Measurements from ENCODE around the gene ATP6V0E1.
"Not testable (repeated sequence)": the region's sequence is repeated elsewhere in the genome, so short reads cannot be mapped to it uniquely, and the experiment has no call there.

Gene ATP6V0E1

DNA sequence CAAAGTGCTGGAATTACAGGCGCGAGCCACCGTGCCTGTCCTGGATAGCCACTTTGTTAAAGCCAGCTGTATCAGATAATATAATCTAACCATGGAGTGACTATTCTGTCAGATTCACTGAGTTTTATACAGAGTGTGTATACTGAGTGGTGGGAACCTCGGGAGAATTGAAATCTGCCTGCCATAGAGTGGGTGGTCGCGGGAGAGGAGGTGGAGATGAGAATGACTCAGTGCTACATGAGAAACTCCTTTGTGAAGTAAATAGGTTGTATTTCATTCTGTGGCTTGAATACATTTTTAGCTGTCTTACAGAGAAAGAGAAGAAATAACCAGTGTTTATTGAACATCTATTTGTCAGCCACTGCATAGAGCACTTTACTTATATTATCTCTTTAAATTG lies 26.4 kb downstream of the ATP6V0E1 start:
- no peak for DNase-seq

DNA sequence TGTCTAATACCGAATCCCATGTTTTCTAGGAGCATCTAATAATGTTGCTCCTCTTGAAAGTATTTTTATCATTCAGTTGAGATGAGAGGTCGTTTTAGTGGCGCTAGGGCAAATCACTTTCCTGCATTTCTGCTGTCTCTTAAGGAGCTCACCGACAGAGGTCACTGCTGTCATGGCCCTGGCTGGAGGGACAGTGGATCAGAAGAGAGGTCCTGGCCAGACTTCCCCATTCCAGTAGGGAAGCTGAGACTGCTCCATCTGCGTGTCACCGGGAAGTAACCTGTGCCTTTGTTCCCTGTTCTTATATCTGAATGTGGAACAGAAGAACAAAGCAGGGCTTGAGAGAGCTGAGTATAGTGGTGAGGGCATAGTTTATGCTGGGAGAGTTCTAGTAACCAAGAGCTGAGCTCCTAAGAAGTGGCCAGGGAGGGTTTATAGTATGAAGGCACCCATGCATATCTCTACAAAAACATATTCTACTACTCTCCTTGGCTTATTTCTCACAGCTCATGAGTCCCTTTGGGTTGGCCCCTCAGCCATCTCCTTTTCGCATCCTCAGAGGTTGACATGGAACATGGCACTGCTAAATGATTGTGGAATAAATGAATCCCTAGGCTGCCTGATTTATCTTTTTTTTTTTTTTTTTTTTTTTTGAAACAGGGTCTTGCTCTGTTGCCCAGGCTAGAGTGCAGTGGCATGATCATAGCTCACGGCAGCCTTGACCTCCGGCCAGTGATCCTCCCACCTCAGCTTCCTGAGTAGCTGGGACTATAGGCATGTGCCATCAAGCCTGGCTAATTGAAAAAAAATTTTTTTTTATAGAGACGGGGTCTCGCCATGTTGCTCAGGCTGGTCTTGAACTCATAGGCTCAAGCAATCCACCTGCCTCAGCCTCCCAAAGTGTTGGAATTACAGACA lies 27.2 kb downstream of the ATP6V0E1 start:
- no peak for DNase-seq

DNA sequence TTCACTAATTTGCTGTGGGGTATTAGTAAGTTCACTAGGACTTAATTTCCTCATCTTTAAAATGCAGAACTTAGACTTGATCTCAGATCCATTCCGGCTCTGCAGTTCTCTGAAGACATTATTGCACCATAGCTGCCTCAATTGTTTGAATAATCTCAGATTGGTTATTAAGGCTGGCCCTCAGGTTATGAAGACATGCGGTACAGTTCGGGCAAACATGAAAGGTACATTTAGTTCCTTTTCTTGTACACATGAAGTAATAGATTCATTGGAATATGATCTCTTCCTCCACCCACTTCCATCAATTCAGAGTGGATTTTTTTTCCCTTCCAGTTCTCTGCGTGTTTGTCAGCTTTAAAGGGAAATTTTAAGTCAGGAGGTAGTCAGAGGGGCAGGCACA lies 28.0 kb downstream of the ATP6V0E1 start:
- DNase-seq, result no peak

DNA sequence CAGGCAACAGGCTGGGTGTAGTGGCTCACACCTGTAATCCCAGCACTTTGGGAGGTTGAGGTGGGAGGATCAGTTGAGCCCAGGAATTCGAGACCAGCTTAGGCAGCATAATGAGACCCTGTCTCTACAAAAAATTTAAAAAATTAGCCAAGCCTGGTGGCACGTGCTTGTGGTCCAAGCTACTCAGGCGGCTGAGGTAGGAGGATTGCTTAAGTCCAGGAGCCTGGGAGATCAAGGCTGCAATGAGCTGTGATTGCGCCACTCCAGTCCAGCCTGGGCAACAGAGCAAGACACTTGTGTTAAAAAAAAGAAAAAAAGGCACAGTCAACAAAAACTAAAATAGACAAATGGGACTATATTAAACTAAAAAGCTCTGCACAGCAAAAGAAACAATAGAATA lies 29.3 kb downstream of the ATP6V0E1 start:
- no peak for DNase-seq

DNA sequence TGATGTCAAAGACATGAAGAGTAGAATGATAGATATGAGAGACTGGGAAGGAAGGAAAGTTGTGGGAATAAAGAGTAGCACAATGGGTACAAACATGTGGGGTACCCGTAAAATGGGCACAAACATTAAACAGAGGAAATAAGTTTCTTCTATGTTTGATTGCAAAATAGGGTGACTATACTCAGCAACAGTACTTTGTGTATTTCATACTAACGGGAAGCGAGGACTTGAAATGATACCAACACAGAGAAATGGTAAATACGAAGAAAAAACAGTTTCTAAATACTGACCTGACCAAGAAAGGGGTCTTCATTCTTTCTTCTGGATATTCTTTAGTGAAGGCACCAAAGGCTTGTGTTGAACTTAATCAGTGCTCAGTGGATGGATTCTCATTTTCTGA lies 31.1 kb downstream of the ATP6V0E1 start:
- DNase-seq, result no peak

DNA sequence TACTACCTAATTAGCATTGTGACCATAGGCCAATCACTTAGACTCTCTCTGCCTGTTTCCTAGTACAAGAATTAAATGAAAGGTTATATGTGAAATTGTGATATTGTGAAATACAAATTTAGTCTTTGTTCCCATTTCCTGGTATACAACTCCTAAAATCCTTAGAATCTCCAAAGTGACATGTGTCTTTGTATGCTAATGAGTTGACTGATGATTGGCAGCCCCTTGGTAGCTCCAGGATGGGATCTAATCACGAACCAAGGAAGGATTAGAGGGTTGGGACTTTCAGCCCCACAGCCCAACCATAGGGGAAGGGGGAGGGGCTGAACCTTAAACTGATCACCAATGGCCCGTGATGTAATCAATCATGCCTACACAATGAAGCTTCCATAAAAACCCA lies 31.6 kb downstream of the ATP6V0E1 start:
- DNase-seq, result no peak

DNA sequence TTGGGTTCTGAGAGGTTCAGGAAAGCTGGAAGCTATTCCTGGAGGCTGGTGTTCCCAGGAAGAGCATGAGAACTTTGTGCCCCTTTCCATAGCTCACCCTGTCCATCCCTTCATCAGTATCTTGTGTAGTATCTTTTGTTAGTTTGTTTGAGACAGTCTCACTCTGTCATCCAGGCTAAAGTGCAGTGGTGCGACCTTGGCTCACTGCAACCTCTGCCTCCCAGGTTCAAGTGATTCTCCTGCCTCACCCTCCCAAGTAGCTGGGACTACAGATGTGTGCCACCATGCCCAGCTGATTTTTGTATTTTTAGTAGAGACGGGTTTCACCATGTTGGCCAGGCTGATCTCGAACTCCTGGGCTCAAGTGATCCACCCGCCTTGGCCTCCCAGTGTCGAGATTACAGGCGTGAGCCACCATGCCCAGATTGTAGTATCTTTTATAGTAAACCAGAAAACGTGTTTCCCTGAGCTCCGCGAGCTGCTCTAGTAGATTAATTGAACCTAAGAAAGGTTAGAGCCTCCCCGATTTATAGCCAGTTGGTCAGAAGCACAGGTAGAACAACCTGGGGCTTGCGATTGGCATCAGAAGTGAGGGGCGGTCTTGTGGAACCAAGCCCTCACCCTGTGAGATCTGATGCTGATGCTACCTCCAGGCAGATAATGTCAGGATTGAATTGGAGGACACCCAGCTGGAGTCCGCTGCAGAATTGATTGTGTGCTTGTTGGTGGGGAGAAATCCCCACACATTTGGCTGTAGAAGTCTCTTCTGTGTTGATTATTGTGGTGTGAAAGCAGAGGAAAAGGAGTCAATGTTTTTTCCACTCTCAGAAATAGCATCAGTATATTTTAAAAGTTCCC lies 32.3 kb downstream of the ATP6V0E1 start:
- DNase-seq, result peak; percentile 15

DNA sequence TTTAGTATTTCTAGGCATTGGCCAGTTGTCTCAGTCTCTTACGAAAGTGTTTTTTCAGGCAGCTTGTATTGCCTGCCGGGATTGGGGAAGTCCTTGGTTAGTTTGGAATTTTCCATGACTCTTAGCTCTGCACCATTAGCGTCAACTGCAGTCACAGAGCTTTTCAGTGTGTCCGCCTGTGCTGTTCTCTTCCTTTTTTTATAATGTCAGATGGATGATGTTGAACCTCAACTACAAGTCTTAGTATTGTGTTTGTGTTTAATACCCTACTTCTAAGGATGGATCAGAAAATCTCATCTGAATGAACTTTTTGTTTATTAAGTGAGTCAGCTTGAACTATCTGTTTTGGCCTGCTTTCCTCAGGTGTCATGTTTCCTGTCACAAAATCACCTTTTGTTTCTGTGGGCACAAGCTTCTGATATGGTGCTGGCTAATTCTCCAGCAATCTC lies 33.1 kb downstream of the ATP6V0E1 start:
- peak; percentile 7 for DNase-seq

DNA sequence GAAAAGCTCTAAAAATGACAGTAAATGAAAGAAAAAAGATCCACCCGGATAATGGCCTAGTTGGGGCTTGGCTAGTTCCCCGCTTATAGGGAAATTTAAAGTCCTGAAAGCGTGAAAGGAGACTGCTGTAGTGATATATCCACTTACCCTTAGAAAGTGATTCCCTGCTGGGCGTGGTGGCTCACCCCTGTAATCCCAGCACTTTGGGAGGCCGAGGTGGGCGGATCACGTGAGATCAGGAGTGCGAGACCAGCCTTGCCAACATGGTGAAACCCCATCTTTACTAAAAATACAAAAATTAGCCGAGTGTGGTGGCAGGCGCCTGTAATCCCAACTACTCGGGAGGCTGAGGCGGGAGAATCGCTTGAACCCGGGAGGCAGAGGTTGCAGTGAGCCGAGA lies 33.5 kb downstream of the ATP6V0E1 start:
- peak; percentile 9 for DNase-seq

DNA sequence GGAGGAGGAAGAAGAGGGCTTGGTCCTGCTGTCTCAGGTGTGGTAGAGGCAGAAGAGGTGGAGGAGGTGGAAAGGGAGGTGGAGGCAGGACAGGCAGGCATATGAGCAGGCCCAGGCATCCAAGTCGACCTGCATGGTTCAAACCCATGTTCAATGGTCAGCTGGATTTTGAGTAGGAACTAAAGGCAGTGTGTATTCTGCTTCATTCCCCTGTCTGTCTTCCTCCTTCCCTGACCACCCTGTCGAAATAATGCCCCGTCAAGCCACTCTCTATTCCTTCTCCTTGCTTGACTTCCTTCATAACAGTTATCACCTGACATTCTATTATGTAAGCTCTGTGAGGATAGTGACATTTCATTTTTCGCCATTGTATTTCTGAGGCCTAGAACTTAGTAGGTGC lies 34.8 kb downstream of the ATP6V0E1 start:
- peak; percentile 19 for DNase-seq

DNA sequence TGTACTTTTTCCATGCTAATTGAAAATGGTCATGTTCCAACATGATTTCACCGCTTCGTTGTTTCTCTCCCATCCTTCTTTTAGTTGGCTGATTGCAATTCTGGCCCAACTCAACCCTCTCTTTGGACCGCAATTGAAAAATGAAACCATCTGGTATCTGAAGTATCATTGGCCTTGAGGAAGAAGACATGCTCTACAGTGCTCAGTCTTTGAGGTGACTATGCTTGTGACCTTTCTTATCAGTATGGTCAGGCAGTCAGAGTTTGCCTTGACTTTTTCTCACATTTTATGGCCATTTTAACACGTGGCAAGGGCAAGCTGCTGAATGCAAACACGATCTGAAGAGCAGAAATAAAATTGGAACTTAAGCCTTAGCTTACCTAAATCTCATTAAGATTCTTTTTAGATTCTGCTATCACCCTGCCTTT lies 36.6 kb downstream of the ATP6V0E1 start:
- no peak for DNase-seq

DNA sequence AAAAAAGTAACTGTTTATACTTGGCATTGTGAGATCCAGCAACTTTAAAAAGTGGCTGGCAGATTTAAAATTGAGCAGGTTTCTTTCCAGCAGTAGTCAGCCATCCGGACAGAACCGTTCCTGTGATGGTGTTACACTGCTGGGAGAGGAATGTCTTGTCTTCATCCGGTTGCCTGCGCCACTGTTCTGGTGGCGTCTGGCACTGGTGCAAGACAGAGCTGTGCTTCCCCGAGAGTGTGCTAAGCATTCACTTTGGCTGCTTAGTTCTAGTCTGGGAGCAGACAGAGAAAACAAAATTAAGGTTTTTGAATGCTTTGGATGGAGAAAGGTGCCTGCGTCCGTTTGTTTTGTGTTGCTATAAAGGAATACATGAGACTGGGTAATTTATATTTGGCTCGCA lies 37.1 kb downstream of the ATP6V0E1 start:
- peak; percentile 43 for DNase-seq

DNA sequence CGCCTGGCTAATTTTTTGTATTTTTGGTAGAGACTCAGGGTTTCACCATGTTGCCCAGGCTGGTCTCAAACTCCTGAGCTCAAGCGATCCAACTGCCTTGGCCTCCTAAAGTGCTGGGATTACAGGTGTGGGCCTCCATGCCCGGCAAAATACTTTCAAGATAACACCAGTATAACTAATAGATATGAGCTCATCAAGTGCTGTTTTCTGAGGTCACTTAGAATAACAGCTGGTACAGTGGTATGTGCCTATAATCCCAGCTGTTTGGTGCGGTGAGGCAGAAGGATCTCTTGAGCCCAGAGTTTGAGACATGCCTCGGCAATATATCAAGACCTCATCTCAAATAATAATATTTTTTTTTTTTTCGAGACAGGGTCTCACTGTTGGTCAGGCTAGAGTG lies 42.1 kb downstream of the ATP6V0E1 start:
- DNase-seq, result no peak

DNA sequence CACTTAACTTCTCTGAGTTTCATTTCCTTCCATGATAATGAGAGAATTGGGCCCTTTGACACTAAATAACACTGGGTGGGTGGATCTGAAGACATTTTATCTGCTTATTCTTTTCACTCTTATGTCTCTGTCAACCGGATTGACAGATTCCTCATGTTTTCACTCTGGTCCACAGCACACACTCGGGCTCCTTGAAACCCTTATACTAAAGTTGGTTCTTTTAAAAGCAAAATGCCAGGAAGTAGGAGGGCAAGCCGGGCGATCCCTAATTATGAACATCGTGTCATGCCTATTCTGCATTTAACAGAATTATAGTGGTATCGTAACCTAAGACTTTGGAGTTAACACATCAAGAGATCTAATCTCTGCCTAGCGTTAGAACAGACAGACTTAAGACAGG lies 44.3 kb downstream of the ATP6V0E1 start:
- DNase-seq, result no peak

DNA sequence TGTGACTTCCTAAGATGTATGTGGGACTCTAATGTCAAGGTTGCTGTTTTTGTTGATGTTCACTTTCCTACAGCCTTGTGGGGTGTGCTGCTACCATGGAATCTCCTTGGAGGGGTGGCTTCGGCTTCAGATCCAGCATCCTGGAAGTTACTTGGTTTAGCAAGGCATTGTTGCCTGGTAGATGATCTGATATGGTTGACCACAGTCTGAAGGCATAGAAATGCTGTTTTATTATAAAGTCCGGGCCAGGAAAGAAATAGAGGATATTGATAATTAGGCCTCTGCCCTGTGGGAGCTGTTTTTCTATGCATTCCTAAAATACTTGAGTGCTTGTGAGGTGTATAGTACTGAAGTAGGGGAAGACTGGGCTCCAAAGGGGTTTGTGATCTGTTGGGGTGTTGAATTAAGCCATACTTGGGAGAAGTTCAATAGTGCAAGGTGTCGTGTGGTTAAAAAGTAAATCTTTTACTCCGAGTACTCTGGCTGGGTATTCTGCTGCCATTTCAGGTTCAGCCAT lies 45.3 kb downstream of the ATP6V0E1 start:
- no peak for DNase-seq

DNA sequence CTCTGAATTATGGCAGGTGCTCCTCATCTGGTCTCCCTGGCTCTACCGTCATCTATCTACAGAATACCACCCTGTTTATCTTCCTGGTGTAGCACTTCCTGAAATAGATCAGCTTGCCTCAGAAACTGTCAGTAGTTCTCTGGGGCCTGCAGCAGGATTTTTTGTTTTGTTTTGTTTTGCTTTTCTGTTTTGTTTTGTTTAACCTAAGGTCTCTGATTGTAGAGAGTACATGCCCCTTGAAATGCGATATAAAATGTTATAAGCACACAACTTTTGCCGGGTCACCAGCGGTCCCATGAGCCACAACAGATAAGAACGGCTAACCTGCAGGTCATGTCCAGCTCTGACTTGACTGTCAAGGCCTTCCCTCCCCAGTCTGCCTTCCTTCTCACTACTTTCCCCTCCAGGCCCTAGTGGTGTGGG lies 45.9 kb downstream of the ATP6V0E1 start:
- DNase-seq, result no peak

DNA sequence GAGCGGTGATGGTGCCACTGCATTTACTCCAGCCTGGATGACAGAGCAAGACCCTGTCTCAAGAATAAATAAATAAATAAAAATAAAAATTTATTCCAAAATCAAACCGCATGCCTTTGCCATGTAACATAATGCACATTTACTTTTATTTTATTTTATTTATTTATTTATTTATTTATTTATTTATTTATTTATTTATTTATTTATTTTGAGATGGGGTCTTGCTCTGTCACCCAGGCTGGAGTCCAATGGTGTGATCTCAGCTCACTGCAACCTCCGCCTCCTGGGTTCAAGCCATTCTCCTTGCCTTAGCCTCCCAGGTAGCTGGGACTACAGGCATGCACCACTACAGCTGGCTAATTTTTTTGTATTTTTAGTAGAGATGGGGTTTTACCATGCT lies 48.5 kb downstream of the ATP6V0E1 start:
- not testable (repeated sequence) for DNase-seq

DNA sequence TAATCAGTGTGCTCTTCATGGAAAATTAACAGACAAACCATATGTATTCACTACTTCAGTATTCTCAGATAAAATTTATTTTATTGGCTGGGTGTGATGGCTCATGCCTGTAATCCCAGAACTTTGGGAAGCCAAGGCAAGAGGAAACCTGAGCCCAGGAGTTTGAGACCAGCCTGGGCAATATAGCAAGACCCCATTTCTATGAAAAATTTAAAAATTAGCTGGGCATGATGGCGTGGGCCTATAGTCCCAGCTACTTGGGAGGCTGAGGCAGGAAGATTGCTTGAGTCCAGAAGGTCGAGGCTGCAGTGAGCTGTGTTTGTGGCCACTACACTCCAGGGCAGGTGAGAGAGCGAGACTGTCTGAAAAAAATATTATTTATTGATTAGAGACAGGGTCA lies 49.2 kb downstream of the ATP6V0E1 start:
- DNase-seq, result no peak

DNA sequence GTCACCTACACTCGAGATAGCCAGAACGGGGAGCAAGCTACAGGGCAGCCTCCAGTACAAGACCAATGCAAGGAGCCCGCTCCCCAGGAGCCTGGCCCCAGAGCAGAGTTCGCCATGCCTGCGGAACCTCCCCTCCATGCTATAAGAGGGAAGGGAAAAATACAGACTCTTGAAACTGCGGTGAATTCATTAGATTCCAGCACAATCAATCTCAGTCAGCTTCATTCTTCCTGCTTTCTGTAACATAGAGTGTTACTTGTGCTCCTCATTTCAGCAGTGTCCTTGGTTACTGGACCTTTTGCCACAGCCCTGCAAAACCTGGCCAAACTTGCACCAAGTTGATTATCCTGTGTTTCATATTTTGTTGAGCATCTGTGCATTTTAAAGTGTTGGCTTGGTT lies 50.4 kb downstream of the ATP6V0E1 start:
- no peak for DNase-seq

DNA sequence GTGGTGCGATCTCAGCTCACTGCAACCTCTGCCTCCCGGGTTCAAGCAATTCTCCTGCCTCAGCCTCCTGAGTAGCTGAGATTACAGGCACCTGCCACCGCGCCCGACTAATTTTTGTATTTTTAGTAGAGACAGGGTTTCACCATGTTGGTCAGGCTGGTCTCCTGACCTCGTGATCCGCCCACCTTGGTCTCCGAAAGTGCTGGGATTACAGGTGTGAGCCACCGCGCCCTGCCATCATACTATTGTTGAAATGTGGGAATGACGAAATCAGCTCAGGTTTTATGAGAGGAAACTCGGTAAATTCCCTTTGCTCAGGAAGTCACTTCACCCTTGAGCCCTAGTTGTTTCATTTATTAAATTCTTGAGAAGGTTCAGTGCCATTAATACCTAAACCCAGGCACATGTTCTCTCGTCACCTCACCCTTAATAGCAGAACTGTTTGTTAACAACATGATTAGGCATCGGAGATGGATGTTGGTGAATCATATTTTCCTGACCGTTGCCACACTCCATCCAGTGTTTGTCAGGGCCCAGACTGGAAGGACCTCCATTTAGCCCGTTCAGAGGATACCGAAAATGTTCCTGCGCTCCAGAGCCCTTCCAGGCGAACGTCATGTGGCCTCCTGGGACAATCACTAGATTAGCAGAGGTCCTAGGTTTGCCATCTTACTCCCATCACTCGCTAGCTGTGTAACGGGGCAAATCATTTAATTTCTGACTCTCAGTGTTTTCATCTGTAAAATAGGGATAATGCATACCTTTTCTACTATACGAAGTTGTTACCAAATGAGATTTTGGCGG lies 52.5 kb downstream of the ATP6V0E1 start:
- no peak for DNase-seq

DNA sequence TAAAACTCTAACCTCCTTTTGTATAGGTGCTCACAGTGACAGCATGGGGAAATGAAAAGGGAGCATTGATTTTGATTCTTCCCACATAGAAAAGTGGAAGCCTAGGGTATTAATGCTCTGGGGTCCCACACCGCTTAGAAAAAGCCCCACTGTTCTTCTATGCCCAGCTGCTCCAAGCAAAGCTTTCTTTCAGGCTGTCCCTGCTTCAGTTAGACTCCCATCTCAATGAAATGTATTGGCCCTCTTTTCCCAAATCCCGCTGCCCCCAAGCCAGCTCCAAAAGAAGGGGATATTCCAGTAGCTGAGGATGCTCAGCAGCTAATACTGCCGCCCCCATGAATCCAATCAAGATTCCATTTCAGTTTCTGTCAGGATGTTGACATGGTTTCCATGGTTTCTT lies 55.6 kb downstream of the ATP6V0E1 start:
- DNase-seq, result no peak

DNA sequence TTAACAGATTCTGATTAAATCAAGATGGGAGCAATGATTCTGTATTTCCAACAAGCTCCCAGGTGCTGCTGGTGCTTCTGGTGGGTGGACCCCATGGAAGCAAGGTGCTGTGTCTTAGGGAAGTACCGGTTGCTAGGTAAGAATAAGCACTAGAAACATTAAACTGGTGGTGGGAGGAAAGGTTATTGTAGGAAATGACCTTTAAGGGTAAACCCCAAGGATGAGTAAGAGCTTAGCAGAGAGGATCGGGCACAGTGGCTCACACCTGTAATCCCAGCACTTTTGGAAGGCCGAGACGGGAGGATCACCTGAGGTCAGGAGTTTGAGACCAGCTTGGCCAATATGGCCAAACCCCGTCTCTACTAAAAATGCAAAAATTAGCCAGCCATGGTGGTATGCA lies 56.4 kb downstream of the ATP6V0E1 start:
- DNase-seq, result no peak

Measured in activated CD8-positive, alpha-beta memory T cell treated with anti-CD3 and anti-CD28 coated beads for 24 hours (primary cell).